WI38 (cell line): ENCODE measurements around the gene ZNF682.
"Not testable (repeated sequence)": the region's sequence is repeated elsewhere in the genome, so short reads cannot be mapped to it uniquely, and the experiment has no call there.

Experiments used
- H3K4me3 ChIP-seq: 2 replicates; pipeline ENCODE4 v1.5.1; 2011; ENCODE audit warnings: low read depth, mild to moderate bottlenecking, control low read depth, low read length
- CTCF ChIP-seq: IDR thresholded peaks from 2 replicates; pipeline ENCODE4 v1.5.1; 2012; ENCODE audit warnings: low read depth, mild to moderate bottlenecking, control low read depth, low read length

The ZNF682 gene

GRCh38 chr19:20039203-20039723 is at the start of gene ZNF682:
TSS of gene ZNF682 (minus strand) at chr19:20039505. CDS start at chr19:20039345, 160 bp downstream.
- H3K4me3 ChIP-seq, result peak within 1 kb of the TSS; percentile 85
- no peak for TF ChIP-seq CTCF

GRCh38 chr19:20082876-20083275 is 43.6 kb upstream of the ZNF682 start:
- H3K4me3 ChIP-seq, result not testable (repeated sequence)

- H3K4me3 ChIP-seq, result not testable (repeated sequence)
Observed at GRCh38 chr19:20082232-20082833, 43.0 kb upstream of the ZNF682 start.

GRCh38 chr19:20080656-20081055 is 41.4 kb upstream of the ZNF682 start:
- TF ChIP-seq CTCF, result no peak

GRCh38 chr19:20079476-20079875 is 40.2 kb upstream of the ZNF682 start:
- no peak for TF ChIP-seq CTCF
- H3K4me3 ChIP-seq, result peak overlapping the region; percentile 68

More at GRCh38 chr19:20080656-20081055, 41.4 kb upstream of the ZNF682 start:
- H3K4me3 ChIP-seq, result no peak overlapping the region

GRCh38 chr19:20078581-20079031 is 39.3 kb upstream of the ZNF682 start:
- H3K4me3 ChIP-seq, result peak overlapping the region; percentile 68

GRCh38 chr19:20077791-20078463 is 38.6 kb upstream of the ZNF682 start, which contains the start of gene ZNF90:
TSS of gene ZNF90 (plus strand) at chr19:20078000. CDS start at chr19:20078133, 133 bp downstream.
- peak within 1 kb of the TSS; percentile 68 for H3K4me3 ChIP-seq
- no peak for TF ChIP-seq CTCF

More at GRCh38 chr19:20078581-20079031, 39.3 kb upstream of the ZNF682 start:
- TF ChIP-seq CTCF, result no peak

- H3K4me3 ChIP-seq, result no peak overlapping the region
- TF ChIP-seq CTCF, result no peak
Observed at GRCh38 chr19:20072936-20073335, 33.6 kb upstream of the ZNF682 start.
